C4-2B (cell line): ENCODE results near the gene SMIM20.

ENCODE experiments used
- H3K27ac ChIP-seq: fragments of 450-650 bp; 2 replicates; pipeline ENCODE4 v1.5.1; 2017
- CTCF ChIP-seq: fragments of 450-650 bp; conservative IDR thresholded peaks from 2 replicates; pipeline ENCODE4 v1.5.1; 2017; ENCODE audit warnings: mild to moderate bottlenecking
- ZFX ChIP-seq: fragments of 450-650 bp; IDR thresholded peaks from 2 replicates; pipeline ENCODE4 v1.6.1; 2017

Gene SMIM20

GRCh38 chr4:25928379-25929297, 14.6 kb downstream of the SMIM20 start:
- TF ChIP-seq ZFX = no peak
- no peak for TF ChIP-seq CTCF
- no peak overlapping the region for H3K27ac ChIP-seq

- TF ChIP-seq CTCF (no peak), ZFX (no peak)
Observed at GRCh38 chr4:25929298-25929686, 15.3 kb downstream of the SMIM20 start.

DNA sequence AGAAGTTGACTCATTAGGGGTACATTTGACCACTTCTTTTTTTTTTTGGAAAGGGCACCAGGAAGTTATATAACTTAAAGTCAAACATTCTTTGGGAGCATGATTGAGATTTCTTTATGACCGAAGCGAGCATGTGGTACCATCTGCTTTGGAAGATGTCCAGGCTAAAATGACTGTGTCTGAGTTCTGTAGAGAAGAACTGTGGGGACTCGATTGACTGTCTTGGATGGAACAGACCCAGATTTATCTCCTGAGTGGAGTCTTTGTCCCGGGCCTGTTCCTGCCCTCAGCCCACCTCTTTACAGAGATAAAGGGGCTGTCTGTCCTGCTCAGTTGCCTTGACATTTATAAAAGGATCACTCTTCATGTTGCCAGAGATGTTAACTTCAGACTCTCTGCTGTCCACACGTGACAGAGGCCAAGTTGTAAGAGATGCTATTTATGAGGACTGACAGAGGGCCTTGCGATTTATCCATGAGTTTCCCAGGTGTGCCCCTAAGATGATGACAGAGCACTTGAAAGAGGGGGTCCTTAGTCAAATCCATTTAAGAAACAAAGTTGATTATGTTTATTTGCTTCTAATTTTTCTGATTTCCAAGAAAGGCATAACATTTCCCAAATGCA, 16.8 kb downstream of the SMIM20 start:
- H3K27ac ChIP-seq = no peak overlapping the region
- TF ChIP-seq CTCF (no peak), ZFX (no peak)

More at GRCh38 chr4:25929298-25929686, 15.3 kb downstream of the SMIM20 start:
- no peak overlapping the region for H3K27ac ChIP-seq

DNA sequence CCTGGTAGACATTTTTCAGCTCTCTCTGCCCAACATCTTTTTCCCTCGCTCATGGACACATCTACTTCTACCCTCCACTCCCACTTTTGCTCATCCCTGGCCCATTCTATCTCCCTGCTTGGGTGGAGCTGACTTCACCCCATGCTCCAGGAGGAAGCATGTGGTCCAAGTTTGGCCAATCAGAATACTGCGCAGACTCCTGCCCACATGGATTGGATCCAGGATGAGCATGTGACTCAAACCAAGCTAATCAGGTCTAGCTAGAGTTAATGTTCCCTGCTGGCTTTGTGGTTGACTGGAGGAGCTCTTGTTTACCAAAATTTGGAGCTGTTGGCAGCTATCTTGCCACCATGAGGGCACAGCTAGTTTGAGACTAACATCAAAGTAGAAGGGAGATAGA, 22.7 kb downstream of the SMIM20 start:
- H3K27ac ChIP-seq = no peak overlapping the region
- no peak for TF ChIP-seq CTCF
- no peak for TF ChIP-seq ZFX

GRCh38 chr4:25937801-25938200, 23.8 kb downstream of the SMIM20 start:
- H3K27ac ChIP-seq = no peak overlapping the region
- TF ChIP-seq ZFX (no peak), CTCF (no peak)

DNA sequence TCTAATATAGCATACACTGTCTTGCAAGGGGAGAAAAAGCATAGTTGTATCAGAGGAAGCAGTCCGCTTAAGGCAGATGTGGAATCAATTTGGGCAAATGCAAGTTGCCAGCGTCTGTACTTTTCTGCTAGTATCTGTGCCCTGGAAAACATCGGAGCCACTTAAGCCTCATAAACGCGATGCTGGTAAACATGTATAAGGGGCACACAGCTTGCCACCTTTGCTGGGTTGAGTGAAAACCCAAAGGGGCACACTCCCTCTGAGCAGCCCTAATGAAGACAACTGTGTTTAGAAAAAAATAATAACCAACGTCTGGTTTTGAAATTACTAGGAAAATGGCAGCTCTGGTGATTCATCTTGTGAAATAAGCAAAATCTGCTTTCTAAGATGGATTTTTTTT, 24.3 kb downstream of the SMIM20 start:
- no peak for TF ChIP-seq ZFX
- TF ChIP-seq CTCF = no peak
- H3K27ac ChIP-seq = no peak overlapping the region

DNA sequence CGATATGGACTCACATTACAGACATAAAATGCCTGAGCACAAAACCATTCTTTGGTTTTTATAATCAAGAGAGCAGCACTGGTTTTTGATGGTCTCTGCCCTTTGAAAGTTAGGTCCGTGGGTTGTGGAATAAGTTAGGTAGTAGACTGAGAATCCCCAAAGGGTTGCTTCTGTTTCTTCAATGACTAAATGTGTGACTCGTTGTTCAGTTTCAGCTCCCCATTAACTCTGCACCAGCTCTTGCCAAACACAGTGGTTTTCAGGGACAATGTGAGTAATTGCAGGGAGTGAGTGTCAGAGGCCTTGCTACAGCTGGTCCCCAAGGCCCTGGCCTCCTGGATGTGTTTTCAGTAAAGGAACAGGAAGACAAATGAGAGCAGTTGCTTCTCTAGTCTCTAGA, 24.8 kb downstream of the SMIM20 start:
- TF ChIP-seq ZFX = no peak
- TF ChIP-seq CTCF = no peak
- no peak overlapping the region for H3K27ac ChIP-seq
